ENCODE measurements around the gene MLEC.

MLEC gene

GRCh38 chr12:120700886-120701285, 13.9 kb downstream of the MLEC start:
- TF ChIP-seq ZFP30 (CRISPR knock-in tag; IDR thresholded peaks at IDR 0.05) (no peak), OSR1 (CRISPR knock-in tag; IDR thresholded peaks at IDR 0.05) (no peak), ISL1 (CRISPR knock-in tag; IDR thresholded peaks at IDR 0.05) (no peak), ZNF8 (CRISPR knock-in tag; IDR thresholded peaks at IDR 0.05) (no peak), ZNF565 (CRISPR knock-in tag; conservative IDR thresholded peaks at IDR 0.05; ENCODE audit: low read depth) (no peak), ZC3H10 (CRISPR knock-in tag; IDR thresholded peaks at IDR 0.05) (no peak), GLIS3 (CRISPR knock-in tag; IDR thresholded peaks at IDR 0.05) (no peak), BACH2 (CRISPR knock-in tag; IDR thresholded peaks at IDR 0.05; ENCODE audit: borderline replicate concordance) (no peak), ZNF70 (CRISPR knock-in tag; IDR thresholded peaks at IDR 0.05) (no peak)
- no peak for ATAC-seq

- no peak for ATAC-seq
- TF ChIP-seq PPARA (CRISPR knock-in tag; IDR thresholded peaks at IDR 0.05; ENCODE audit: borderline replicate concordance) = no peak
- TF ChIP-seq ISL1 (CRISPR knock-in tag; IDR thresholded peaks at IDR 0.05) = 0 out of 2 replicates have a peak, but pooled peaks have one; percentile 7
- no peak for TF ChIP-seq PATZ1 (CRISPR knock-in tag; IDR thresholded peaks at IDR 0.05; ENCODE audit: borderline replicate concordance)
These were observed 15.7 kb downstream of the MLEC start for GRCh38 chr12:120702637-120703036.

- TF ChIP-seq POU6F1 (CRISPR knock-in tag; IDR thresholded peaks at IDR 0.05; ENCODE audit: borderline replicate concordance, low read depth) = no peak
These were observed 16.5 kb downstream of the MLEC start for GRCh38 chr12:120703311-120703942.

GRCh38 chr12:120705618-120706017, 18.7 kb downstream of the MLEC start:
- TF ChIP-seq ZNF565 (CRISPR knock-in tag; conservative IDR thresholded peaks at IDR 0.05; ENCODE audit: low read depth) (no peak), RARB (CRISPR knock-in tag; IDR thresholded peaks at IDR 0.05) (no peak), ISL1 (CRISPR knock-in tag; IDR thresholded peaks at IDR 0.05) (no peak), TOX (CRISPR knock-in tag; IDR thresholded peaks at IDR 0.05; ENCODE audit: borderline replicate concordance) (no peak), TCF4 (CRISPR knock-in tag; IDR thresholded peaks at IDR 0.05; ENCODE audit: borderline replicate concordance) (no peak), ZNF70 (CRISPR knock-in tag; IDR thresholded peaks at IDR 0.05) (no peak), ARNTL (CRISPR knock-in tag; IDR thresholded peaks at IDR 0.05; ENCODE audit: borderline replicate concordance, low read depth) (no peak), BACH2 (CRISPR knock-in tag; IDR thresholded peaks at IDR 0.05; ENCODE audit: borderline replicate concordance) (no peak), ZC3H10 (CRISPR knock-in tag; IDR thresholded peaks at IDR 0.05) (no peak), ESRRG (CRISPR knock-in tag; IDR thresholded peaks at IDR 0.05) (no peak), ZFP3 (CRISPR knock-in tag; IDR thresholded peaks at IDR 0.05) (no peak), CSRNP3 (CRISPR knock-in tag; IDR thresholded peaks at IDR 0.05) (no peak)
- no peak for ATAC-seq

More at GRCh38 chr12:120703311-120703942, 16.5 kb downstream of the MLEC start:
- ATAC-seq = no peak

- no peak for TF ChIP-seq CSDC2 (CRISPR knock-in tag; IDR thresholded peaks at IDR 0.05)
- TF ChIP-seq ZFP30 (CRISPR knock-in tag; IDR thresholded peaks at IDR 0.05) = no peak
- TF ChIP-seq TCF4 (CRISPR knock-in tag; IDR thresholded peaks at IDR 0.05; ENCODE audit: borderline replicate concordance) = no peak
- no peak for TF ChIP-seq POU6F1 (CRISPR knock-in tag; IDR thresholded peaks at IDR 0.05; ENCODE audit: borderline replicate concordance, low read depth)
- TF ChIP-seq SNAI2 (CRISPR knock-in tag; IDR thresholded peaks at IDR 0.05) = no peak
- TF ChIP-seq CREB5 (CRISPR knock-in tag; IDR thresholded peaks at IDR 0.05; ENCODE audit: low read depth) = no peak
- TF ChIP-seq GLIS3 (CRISPR knock-in tag; IDR thresholded peaks at IDR 0.05) = no peak
- ATAC-seq = no peak
These were observed 19.1 kb downstream of the MLEC start for GRCh38 chr12:120706029-120706428.

Data from SK-N-SH treated with all-trans-retinoic acid at 6 μM for 48 hours (cell line).